Measurements from ENCODE around the gene SMC2.

SMC2 gene

DNA sequence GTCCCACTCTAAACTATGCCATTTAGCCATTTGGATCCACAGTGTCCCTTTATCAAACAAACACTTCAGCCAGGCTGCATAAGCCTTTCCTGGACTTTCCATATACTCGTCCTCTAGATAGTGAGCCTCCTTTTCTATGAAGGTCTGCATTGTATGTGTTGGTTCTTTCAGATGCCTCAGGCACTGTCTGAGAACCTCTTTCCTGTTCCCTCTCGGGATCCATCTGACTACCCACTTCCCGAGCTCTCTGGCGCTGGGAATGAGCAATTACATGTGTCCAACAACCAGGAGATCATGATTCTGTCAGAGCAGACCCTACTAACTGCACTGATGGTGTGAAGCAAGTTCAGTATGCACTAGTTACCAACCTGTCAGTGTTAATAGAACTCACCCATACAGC, 14.2 kb downstream of the SMC2 start:
- DNase-seq, result no peak

DNA sequence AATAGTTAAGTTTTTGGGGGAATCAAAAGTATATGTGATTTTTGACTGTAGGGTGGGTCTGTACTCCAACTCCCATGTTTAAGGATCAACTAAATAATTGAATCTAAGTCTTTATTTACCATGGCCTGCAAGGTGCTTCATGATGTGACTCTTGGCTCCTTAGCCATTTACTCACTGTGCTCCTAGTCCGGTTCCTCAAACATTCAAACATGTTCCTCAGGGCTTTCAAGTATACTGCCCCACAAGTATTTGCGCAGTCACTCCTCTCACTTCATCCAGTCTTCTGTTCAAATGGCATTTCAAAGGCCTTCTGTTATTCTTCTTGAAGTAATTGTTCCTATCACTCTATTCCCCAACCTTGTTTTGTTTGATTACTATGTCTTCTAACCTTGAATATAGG, 16.4 kb downstream of the SMC2 start:
- DNase-seq, result no peak

DNA sequence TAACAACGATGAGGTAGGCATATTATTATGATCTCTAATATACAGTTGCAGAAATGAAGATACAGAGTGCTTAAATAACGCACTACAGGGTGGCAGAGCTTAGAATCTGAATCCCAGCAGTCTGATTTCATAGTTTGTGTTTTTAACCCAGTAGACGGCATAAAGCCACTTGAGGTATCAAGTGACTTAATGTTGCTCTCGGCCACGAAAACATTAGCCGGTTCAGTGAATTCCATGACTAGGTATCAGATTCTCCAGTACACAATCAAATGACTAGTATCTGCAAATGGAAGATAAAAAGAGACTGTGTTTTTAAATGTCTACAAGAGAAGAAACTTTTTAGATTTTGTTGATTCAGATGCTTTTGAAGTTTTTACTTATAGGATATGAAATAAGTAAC, 24.8 kb downstream of the SMC2 start:
- DNase-seq, result no peak

DNA sequence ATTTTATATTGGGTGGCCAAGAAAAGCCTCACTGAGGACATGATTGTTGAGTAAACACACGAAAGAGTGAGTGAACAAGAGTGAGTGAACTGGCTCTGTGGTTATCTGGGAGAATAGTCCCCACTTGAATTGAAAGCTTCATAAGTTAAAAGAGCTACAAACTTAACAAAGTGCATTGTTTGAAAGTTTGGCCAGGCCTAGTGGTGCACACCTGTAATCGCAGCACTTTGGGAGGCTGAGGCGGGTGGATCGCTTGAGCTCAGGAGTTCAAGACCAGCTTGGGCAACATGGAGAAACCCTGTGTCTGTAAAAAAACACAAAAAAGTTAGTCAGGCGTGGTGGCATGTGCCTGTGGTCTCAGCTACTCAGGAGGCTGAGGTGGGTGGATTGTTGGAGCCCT, 26.9 kb downstream of the SMC2 start:
- no peak for DNase-seq

DNA sequence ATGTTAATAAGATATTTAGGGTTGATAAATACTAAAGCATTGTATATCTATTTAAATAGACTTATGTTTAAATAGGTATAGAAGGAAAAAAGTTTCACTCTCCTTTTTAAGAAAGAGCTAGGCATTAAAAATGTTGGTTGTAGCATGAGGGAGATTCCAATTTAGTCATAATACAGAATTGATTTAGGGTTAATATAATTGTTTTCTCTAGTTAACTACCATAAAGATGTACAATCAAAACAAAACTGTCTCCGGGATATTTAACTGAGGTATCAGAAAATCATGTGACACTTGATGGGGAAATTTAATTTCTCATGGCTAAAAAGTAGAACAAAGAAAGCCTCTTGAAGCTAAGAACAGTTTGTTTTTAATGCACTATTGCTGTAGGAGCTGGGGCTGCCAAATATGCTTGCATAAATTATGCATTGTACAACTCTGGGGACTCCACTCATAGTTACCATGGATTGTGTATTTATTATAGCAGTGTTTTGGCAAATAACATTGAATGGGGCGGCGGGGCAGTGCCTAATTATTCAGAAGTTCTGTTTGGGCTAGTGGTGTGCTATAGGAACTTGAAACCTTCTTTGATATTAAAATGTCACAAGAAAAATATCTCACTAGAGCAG, 44.2 kb downstream of the SMC2 start:
- no peak for DNase-seq

DNA sequence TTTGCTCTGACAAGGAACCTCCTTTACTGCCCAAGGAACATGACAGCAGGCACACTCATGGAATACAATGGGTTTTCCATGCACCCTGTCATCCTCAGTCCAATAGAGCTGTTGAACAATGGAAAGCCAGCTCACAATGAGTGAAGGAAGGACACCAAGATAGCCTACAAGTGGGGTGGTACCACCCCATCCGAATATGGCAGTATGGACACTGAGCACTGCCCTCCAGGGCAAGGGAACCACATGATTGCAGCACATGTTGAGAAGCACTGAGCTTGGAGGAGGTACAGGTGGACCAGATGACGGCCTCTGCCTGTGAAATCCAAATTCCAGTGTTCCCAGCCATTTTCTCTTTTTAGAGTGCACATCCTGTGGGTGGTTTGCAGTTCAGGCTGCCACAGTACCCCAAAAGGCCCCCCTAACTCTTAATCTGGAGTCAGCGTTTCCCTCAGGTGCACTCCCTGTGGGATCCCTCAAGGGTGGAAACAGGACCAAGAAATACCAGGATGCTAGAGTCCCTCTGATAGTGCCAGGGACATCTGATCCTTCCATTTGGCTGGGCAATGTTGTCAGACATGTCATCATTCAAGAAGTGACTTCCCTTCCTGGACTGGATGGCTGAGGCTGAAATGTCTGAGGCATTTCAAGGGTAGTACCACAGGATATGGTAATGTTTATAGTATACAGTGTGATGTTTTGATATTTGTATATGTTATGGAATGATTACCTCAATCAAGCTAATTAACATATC, 48.9 kb downstream of the SMC2 start:
- DNase-seq, result no peak

DNA sequence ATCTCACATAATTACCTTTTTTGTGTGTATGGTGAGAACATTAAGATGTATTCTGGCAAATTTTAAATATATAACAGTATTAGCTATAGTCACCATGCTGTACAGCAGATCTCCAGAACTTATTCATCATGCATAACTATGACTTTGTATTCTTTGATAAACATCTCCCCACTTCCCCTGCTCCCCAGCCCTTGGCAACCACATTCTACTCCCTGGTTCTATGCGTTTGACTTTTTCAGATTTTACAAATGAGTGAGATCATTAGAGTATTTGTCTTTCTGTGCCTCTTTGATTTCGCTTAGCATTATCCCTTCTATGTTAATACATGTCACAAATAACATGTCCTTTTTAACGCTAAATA, 49.4 kb downstream of the SMC2 start:
- DNase-seq, result peak; percentile 18

DNA sequence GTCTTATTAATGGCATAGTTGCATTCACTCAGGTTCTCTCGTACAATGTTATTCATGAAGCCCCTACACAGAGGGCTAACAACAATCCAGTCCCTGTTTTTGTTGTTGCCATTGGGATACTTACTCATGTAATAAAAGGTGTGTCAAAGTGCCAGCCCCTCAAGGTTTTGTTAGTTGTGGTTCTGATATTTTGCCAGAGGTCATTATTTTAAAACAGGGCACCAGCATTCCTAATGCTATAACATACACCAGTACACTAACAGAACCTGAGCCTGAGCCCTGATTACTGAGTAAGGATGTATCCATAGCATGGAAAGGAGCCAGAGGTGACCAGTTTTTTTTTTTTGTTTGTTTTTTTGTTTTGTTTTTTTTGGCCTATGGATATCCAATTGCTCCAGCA, 50.2 kb downstream of the SMC2 start:
- DNase-seq, result no peak

DNA sequence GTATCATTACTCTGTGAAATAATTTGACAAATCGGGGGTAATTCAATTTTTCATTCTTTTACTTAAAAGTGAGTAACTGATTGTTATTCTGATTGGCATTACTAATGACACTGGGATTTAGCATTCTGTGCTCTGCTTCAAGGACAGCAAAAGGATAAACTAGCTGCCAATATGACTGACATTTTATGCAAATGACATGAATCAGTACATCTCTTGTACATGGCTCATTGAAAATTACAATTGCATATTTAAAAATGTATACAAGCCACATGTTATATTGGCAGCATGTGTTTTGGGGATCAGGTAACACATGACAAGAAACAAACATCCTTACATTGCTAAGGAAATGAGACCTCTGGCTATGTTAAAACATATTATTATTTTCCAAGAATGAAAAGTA, 79.0 kb downstream of the SMC2 start:
- DNase-seq, result no peak

DNA sequence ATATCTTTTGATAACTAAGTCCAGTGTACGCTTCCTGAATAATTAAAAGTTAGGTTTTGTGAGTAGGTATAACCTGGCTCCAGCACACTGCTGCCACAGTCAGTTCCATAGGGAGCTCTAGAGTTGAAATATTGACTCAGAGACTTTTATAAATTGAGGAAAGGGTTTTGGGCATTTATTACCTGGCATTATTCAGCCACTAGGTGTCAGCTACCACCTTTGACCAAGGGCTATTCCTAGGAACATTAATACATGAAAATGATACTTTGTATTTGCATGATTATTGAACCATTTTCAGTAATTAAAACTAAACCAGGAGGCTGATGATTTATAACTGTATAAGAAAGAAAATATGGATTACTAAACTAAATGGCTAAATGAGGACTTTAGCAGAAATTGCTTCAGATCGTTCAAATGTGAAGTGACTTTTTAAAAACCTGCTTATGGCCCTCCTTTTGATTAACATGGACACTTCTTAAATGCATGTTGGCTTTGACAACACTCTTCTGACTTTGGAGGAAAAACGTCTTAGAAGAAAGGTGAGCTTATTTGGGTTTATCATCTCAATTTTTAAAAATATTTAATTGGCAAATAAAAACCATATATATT, 83.0 kb downstream of the SMC2 start:
- peak; percentile 36 for DNase-seq

DNA sequence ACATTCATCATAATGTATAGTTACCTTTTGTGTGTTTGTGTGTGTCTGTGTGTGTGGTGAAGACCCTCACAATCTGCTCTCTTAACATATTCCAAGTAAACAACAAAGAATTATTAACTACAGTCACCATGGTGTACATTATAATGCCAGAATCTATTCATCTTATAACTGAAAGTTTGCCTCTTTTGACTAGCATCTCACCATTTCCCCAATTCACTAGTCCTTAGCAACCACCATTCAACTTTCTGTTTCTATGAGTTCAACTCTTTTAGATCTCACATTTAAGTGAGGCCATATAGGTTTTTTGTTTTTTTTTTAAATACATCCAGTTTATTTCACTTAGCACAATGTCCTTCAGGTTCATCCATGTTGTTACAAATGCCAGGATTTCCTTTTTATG, 83.6 kb downstream of the SMC2 start:
- DNase-seq, result no peak
